HEK293T (cell line): ENCODE measurements around the gene ATP13A4.

Source experiments
- CTCF ChIA-PET: fragments of 350-600 bp; formaldehyde crosslinking; extraction: SDS; loops from one replicate; lab custom pipeline; 2021; ENCODE audit warnings: antibody characterized with exemption, inconsistent platforms; lab: Yijun Ruan, JAX
- POLR2A ChIA-PET: fragments of 350-600 bp; formaldehyde crosslinking; extraction: SDS; loops from one replicate; lab custom pipeline; 2020; ENCODE audit warnings: antibody characterized with exemption, inconsistent platforms; lab: Yijun Ruan, JAX
- DNase-seq: peaks from one replicate; pipeline ENCODE4 v3.0.0; 2012; ENCODE audit warnings: mixed read lengths; ENCODE audit errors: extremely low spot score
- ARNT ChIP-seq: fragments of 450-650 bp; IDR thresholded peaks from 2 replicates; pipeline ENCODE4 v1.6.1; 2017; ENCODE audit warnings: mild to moderate bottlenecking
- BHLHE40 ChIP-seq: fragments of 450-650 bp; IDR thresholded peaks from 2 replicates; pipeline ENCODE4 v1.6.1; 2016; ENCODE audit warnings: mild to moderate bottlenecking, moderate library complexity, borderline replicate concordance
- CTBP1 ChIP-seq: fragments of 450-650 bp; IDR thresholded peaks from 2 replicates; pipeline ENCODE4 v1.6.1; 2016; ENCODE audit warnings: borderline replicate concordance
- ELF4 ChIP-seq: fragments of 450-650 bp; IDR thresholded peaks from 2 replicates; pipeline ENCODE4 v1.6.1; 2017; ENCODE audit warnings: antibody characterized with exemption
- FOXA1 ChIP-seq: fragments of 450-650 bp; IDR thresholded peaks from 2 replicates; pipeline ENCODE4 v1.6.1; 2016; ENCODE audit warnings: mild to moderate bottlenecking
- FOXK2 ChIP-seq: fragments of 450-650 bp; IDR thresholded peaks from 2 replicates; pipeline ENCODE4 v1.6.1; 2016; ENCODE audit warnings: mild to moderate bottlenecking
- FOXM1 ChIP-seq: fragments of 450-650 bp; IDR thresholded peaks from 2 replicates; pipeline ENCODE4 v1.6.1; 2017; ENCODE audit warnings: mild to moderate bottlenecking, borderline replicate concordance
- HDGF ChIP-seq: fragments of 450-650 bp; IDR thresholded peaks from 2 replicates; pipeline ENCODE4 v1.6.1; 2017; ENCODE audit warnings: antibody characterized with exemption, borderline replicate concordance
- L3MBTL2 ChIP-seq: fragments of 450-650 bp; conservative IDR thresholded peaks from 2 replicates; pipeline ENCODE4 v1.6.1; 2016; ENCODE audit warnings: mild to moderate bottlenecking
- LEF1 ChIP-seq: fragments of 450-650 bp; IDR thresholded peaks from 2 replicates; pipeline ENCODE4 v1.6.1; 2017; ENCODE audit warnings: mild to moderate bottlenecking, borderline replicate concordance
- NFRKB ChIP-seq: fragments of 450-650 bp; IDR thresholded peaks from 2 replicates; pipeline ENCODE4 v1.6.1; 2016; ENCODE audit warnings: mild to moderate bottlenecking, moderate library complexity
- PKNOX1 ChIP-seq: fragments of 450-650 bp; IDR thresholded peaks from 2 replicates; pipeline ENCODE4 v1.6.1; 2016
- SP1 ChIP-seq: fragments of 450-650 bp; IDR thresholded peaks from 2 replicates; pipeline ENCODE4 v1.6.1; 2017
- SUZ12 ChIP-seq: fragments of 450-650 bp; IDR thresholded peaks from 2 replicates; pipeline ENCODE4 v1.6.1; 2016; ENCODE audit warnings: mild to moderate bottlenecking
- TARDBP ChIP-seq: fragments of 450-650 bp; IDR thresholded peaks from 2 replicates; pipeline ENCODE4 v1.6.1; 2016
- ZNF384 ChIP-seq: fragments of 450-650 bp; IDR thresholded peaks from 2 replicates; pipeline ENCODE4 v1.6.1; 2016

ATP13A4 gene

GRCh38 chr3:193490580-193490979 lies 64.1 kb downstream of the ATP13A4 start:
- no peak for DNase-seq
- ChIA-PET CTCF (no interaction called here), POLR2A (no interaction called here)
- no peak for TF ChIP-seq CTBP1

- POLR2A ChIA-PET: no interaction called here
- no peak for DNase-seq
- CTCF ChIA-PET: no interaction called here
- no peak for TF ChIP-seq NFRKB
- TF ChIP-seq L3MBTL2: no peak
- no peak for TF ChIP-seq FOXA1
- no peak for TF ChIP-seq ZNF384
- no peak for TF ChIP-seq FOXK2
- no peak for TF ChIP-seq ARNT
- TF ChIP-seq PKNOX1: no peak
- no peak for TF ChIP-seq BHLHE40
- TF ChIP-seq CTBP1: no peak
- no peak for TF ChIP-seq SP1
- TF ChIP-seq ELF4: no peak
- no peak for TF ChIP-seq HDGF
- no peak for TF ChIP-seq TARDBP
Measured at GRCh38 chr3:193489949-193490348, 64.7 kb downstream of the ATP13A4 start.

- CTCF ChIA-PET: no interaction called here
- no peak for DNase-seq
- POLR2A ChIA-PET: no interaction called here
- TF ChIP-seq FOXK2 (no peak), CTBP1 (no peak)
Measured at GRCh38 chr3:193488741-193489140, 66.0 kb downstream of the ATP13A4 start.

- no peak for DNase-seq
- CTCF ChIA-PET: no interaction called here
- POLR2A ChIA-PET: no interaction called here
- TF ChIP-seq NFRKB (no peak), ARNT (no peak), ELF4 (no peak), SP1 (no peak), FOXA1 (no peak), SUZ12 (no peak)
Measured at GRCh38 chr3:193483988-193484539, 70.6 kb downstream of the ATP13A4 start.

GRCh38 chr3:193481436-193481835 lies 73.3 kb downstream of the ATP13A4 start:
- ChIA-PET CTCF (no interaction called here), POLR2A (no interaction called here)
- no peak for DNase-seq
- TF ChIP-seq LEF1 (no peak), ELF4 (no peak), PKNOX1 (no peak), ZNF384 (no peak), ARNT (no peak), NFRKB (no peak), FOXM1 (no peak), HDGF (no peak), BHLHE40 (no peak), SP1 (no peak), FOXK2 (no peak), FOXA1 (no peak), SUZ12 (no peak), TARDBP (no peak), CTBP1 (no peak), L3MBTL2 (no peak)

GRCh38 chr3:193474446-193474845 lies 80.2 kb downstream of the ATP13A4 start:
- CTCF ChIA-PET: no interaction called here
- TF ChIP-seq PKNOX1 (no peak), FOXM1 (no peak), CTBP1 (no peak), ELF4 (no peak), NFRKB (no peak), ARNT (no peak), SUZ12 (no peak), TARDBP (no peak), ZNF384 (no peak), SP1 (no peak), FOXK2 (no peak), L3MBTL2 (no peak), FOXA1 (no peak), BHLHE40 (no peak), LEF1 (no peak), HDGF (no peak)
- no peak for DNase-seq
- POLR2A ChIA-PET: no interaction called here

- POLR2A ChIA-PET: no interaction called here
- no peak for TF ChIP-seq ELF4
- no peak for TF ChIP-seq FOXA1
- TF ChIP-seq ZNF384: no peak
- no peak for TF ChIP-seq NFRKB
- no peak for TF ChIP-seq L3MBTL2
- no peak for TF ChIP-seq HDGF
- TF ChIP-seq FOXM1: no peak
- TF ChIP-seq CTBP1: no peak
- TF ChIP-seq PKNOX1: no peak
- no peak for TF ChIP-seq LEF1
- TF ChIP-seq BHLHE40: no peak
- CTCF ChIA-PET: interaction anchor here (0.9 kb wide), 1 partner anchor 8 kb away, joined by 3 read pairs; no protein-coding TSS in a partner anchor
- no peak for DNase-seq
Measured at GRCh38 chr3:193470710-193471109, 84.0 kb downstream of the ATP13A4 start.
